Mesodermal cell (in vitro differentiated cells): ENCODE measurements around the gene HOXA9.

Source experiments
- H3K27ac ChIP-seq: 2 replicates; pipeline ENCODE4 v1.7.0; 2013; ENCODE audit warnings: mild to moderate bottlenecking, low read depth, low read length, moderate library complexity; ENCODE audit not compliant: severe bottlenecking
- H3K36me3 ChIP-seq: 2 replicates; pipeline ENCODE4 v1.7.1; 2013; ENCODE audit warnings: mild to moderate bottlenecking, low read length, moderate library complexity; ENCODE audit not compliant: control insufficient read depth, insufficient read depth
- H3K4me1 ChIP-seq: one replicate; pipeline ENCODE4 v1.7.1; 2013; ENCODE audit warnings: mild to moderate bottlenecking, low read length; ENCODE audit not compliant: insufficient read depth, control insufficient read depth, poor library complexity, severe bottlenecking
- H3K4me3 ChIP-seq: 2 replicates; pipeline ENCODE4 v1.7.0; 2013; ENCODE audit warnings: low read length, control low read depth, mild to moderate bottlenecking; ENCODE audit not compliant: insufficient read depth, poor library complexity, severe bottlenecking; ENCODE audit errors: extremely low read depth
- H3K9me3 ChIP-seq: 2 replicates; pipeline ENCODE4 v1.7.1; 2013; ENCODE audit warnings: mild to moderate bottlenecking, low read length, moderate library complexity; ENCODE audit not compliant: control insufficient read depth
- WGBS, 2 experiments: methylation state at CpG; one replicate each; pipeline ENCODE4 v1.1.5; 2013; ENCODE audit warnings: missing lambda C conversion rate in 2 of 2; ENCODE audit not compliant: insufficient coverage in 2 of 2; 5-methylcytosine and 5-hydroxymethylcytosine counted together

The HOXA9 gene

DNA sequence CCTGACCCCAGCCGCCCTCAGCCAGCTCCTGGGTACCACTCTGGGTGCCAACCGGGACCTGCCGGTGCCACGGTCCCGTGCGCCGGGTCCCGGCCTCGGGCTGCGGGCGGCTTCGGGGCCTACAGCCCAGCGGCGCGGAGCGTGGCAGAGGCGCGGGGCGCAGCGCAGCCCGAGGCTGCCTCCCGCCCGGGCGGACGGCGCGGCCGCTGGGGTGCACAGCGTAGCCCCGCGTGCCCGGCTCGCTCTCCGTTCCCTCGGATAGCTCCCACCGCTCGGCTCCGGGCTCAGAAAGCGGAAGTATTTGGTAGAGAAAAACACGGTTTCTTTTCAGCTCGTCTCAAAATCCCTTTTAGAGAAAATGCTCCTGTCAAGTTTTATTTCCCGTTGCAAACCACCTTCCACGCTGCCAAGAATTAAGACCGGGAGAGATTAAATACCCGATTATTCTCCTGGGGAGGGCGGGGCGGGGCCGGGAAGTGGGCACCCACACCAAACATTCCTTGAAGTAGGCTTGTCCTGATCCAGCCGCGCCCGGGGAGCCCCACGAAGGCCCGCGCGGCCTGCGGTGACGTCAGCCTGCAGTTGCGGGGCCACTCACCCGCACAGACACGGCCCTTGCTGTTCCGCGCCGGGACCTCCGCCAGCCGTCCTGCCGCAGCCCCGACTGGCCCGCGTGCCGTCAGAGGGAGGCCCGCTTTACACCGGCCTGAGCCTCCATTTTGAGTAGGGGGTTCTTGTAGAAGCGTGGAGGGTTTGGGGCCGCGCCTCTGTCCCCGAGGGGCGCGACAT, 27.4 kb upstream of the HOXA9 start:
- WGBS, 2 experiments: 3 to 4% methylated on average over 39 to 56 of the region's 78 CpGs
- Histone ChIP-seq H3K9me3 (no peaks in the 10 kb centered on the region), H3K27ac (no peak overlapping the region), H3K4me1 (peaks cover 16% of the 10 kb centered on the region), H3K4me3 (no peak overlapping the region), H3K36me3 (no peaks in the 10 kb centered on the region)

DNA sequence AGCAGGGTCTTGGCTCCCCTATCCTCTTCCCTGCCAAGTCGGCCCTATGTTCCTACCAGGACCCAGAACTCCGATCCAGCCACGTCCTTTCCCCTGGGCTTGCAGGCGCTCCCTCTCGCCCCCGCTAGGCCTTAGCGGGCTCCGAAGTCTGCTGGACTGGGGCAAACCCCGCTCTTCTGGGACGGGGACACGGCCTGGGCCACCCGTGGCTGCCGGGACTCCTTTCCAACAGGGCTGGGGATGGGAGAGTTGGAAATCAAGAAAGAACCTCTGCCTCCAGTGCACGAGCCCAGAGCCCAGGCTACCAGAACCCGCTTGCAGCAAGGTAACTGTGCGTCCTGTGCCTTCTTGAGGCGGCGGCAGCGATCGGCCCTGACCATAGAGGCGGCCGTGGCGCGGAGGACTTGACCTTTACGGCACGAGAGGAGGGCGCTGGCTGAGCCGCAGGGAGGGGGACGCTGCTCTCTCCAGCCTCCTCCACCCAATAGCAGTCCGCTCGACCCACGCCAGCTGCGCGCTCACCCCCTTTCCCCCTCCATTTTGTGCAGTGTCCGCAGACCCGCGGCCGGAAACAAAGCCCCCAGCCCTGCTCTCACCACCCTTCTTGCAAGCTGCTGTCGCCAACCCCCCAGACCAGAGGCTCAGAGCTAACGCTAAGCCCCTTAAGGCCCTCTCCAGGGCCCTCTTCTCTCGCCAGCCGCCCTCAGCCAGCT, 26.7 kb upstream of the HOXA9 start:
- no peaks in the 10 kb centered on the region for H3K9me3 ChIP-seq
- peaks cover 16% of the 10 kb centered on the region for H3K4me1 ChIP-seq
- no peak overlapping the region for H3K27ac ChIP-seq
- no peaks in the 10 kb centered on the region for H3K36me3 ChIP-seq
- 2 to 3% methylated on average over 35 to 37 of the region's 42 CpGs for WGBS, 2 experiments
- no peak overlapping the region for H3K4me3 ChIP-seq

GRCh38 chr7:27191161-27191731, 25.9 kb upstream of the HOXA9 start:
- WGBS, 2 experiments: 17 to 20% methylated on average over 14 of the region's 15 CpGs

DNA sequence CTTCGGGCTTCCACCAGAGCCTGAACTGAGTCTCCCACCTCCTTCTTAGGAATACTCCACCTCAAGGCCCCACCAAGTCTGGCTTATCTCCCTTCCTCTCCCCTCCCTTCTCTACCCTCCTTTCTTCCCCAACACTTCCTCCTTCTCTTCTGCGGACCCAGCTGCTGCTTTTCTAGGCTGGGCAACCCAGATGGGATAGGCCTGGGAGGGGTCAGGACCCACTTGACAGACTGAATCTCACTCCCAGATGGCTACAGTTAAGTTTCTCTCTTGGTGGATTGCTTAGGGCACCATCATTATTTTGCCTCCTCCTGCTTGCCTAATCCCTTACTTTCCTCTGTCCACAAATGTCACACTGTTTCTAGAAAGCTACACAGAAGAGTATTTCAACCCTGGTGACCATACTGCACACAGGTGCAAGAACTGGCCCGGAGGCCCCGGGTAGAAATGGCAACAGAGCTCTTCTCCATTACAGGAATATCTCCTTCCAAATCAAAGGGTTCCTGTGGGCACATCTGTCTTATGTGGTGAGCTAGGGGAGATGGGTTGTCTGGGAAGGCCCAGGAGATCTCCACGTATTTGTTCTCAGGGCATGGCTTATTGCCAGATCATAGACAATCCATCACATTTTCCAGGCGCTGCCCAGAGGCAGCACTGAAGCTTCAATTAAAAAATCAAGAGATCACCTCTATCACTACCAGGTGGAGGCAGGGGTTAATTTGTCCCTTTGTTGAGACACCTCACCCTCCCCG, 24.8 kb upstream of the HOXA9 start:
- no peaks in the 10 kb centered on the region for H3K9me3 ChIP-seq
- H3K27ac ChIP-seq: no peak overlapping the region
- WGBS, 2 experiments: 17 to 23% methylated on average over 1 to 4 of the region's 7 CpGs
- H3K36me3 ChIP-seq: no peaks in the 10 kb centered on the region
- H3K4me3 ChIP-seq: no peak overlapping the region
- peaks cover 19% of the 10 kb centered on the region for H3K4me1 ChIP-seq

More at GRCh38 chr7:27191161-27191731, 25.9 kb upstream of the HOXA9 start:
- no peak overlapping the region for H3K4me3 ChIP-seq
- H3K27ac ChIP-seq: no peak overlapping the region
- no peaks in the 10 kb centered on the region for H3K36me3 ChIP-seq
- peaks cover 16% of the 10 kb centered on the region for H3K4me1 ChIP-seq
- H3K9me3 ChIP-seq: no peaks in the 10 kb centered on the region

- peaks cover 19% of the 10 kb centered on the region for H3K4me1 ChIP-seq
- no peaks in the 10 kb centered on the region for H3K9me3 ChIP-seq
- H3K27ac ChIP-seq: no peak overlapping the region
- H3K4me3 ChIP-seq: peak overlapping the region; percentile 20
- 3 to 8% methylated on average over 17 to 22 of the region's 22 CpGs for WGBS, 2 experiments
- no peaks in the 10 kb centered on the region for H3K36me3 ChIP-seq
Observed at GRCh38 chr7:27189295-27189996, 24.1 kb upstream of the HOXA9 start.

DNA sequence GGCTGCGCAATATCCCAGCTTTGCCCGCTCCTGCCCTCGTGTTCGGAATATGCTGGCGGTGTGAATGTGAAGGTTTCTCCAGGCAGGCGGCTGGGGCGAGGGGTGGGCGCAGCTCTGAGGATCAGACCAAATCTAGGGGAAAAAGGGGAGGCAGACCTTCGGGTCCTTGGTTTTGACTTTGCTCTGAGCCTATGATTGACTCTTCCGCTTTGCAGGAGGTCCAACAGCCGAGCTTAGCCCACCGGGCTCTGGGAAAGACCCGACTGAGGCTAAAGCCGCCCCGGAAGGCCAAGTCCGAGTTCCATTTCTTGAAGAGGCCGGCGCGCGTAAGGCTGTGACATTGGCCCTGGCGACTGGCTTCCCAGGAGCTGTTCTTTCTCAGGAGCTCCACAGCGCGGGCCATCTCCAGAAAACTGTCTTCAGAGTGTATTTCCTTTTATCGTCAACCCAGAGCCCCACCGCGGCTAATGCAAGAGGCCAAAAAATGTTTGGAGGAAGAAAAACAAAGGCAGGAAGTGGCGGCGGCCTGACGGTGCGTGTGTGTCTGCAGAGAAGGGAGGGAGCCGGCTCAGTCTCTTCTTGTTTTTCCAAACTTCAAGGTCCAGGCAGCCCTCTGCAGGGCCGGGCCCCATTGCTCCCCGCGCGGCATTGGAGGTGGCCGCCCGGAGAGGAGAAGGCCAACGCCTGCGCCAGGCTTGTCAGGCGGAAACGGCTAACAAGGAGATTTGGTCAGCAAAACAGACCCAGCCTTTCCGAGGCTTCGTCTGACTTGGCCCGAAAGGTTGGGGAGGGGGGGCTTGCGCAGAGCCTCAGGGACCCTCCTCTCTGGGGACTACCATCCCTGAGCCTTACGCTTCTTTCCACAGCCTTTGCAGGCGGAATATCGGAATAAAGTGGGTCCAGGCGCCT, 23.3 kb upstream of the HOXA9 start:
- Histone ChIP-seq H3K4me3 (peak overlapping the region; percentile 20), H3K27ac (no peak overlapping the region), H3K36me3 (no peaks in the 10 kb centered on the region), H3K4me1 (peaks cover 19% of the 10 kb centered on the region), H3K9me3 (no peaks in the 10 kb centered on the region)
- 2 to 3% methylated on average over 38 to 40 of the region's 49 CpGs for WGBS, 2 experiments

- Histone ChIP-seq H3K27ac (no peak overlapping the region), H3K9me3 (no peaks in the 10 kb centered on the region), H3K4me3 (peak overlapping the region; percentile 20), H3K36me3 (no peaks in the 10 kb centered on the region), H3K4me1 (peaks cover 21% of the 10 kb centered on the region)
- WGBS, 2 experiments: 2 to 3% methylated on average over 40 to 45 of the region's 46 CpGs
Observed at GRCh38 chr7:27187475-27188385, 22.4 kb upstream of the HOXA9 start.

DNA sequence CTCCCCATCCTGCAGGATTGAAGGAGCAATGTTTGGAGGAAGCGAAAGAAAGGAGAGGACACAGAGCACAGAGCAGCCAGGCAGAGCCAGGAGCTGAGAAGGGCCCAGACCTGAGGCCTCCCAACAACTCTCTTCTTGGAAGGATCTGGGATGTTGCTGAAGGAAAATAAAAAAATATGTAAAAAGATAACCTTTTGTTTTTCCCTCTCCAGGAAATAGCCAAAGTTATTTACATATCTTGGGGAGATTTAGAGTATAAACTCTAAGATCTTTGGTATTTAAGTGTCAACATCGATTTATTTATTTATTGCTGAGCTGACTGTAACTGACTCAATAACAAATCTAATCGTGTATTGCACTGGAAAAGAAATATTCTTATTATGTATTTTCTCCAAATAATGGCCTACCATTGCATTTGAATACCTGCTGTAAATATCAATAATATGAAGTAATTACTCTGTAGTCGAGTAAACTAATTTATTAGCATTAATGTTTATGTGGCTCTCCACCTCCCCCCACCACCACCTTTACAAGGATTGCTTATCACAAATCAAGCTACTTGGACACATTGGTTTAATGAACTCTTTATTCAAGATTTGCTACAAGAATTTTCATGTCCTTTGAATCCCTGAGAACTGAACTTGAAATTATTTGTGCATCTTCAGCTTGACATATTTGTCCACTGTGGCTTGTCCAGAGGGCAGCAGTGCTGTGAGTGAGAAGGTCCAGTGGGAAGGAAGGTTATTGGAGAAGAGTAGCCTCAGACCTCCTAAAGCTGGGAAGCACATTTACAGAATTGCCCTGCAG, 21.5 kb upstream of the HOXA9 start:
- H3K36me3 ChIP-seq: no peaks in the 10 kb centered on the region
- no peak overlapping the region for H3K4me3 ChIP-seq
- WGBS, 2 experiments: 36 to 55% methylated on average over 1 of the region's 4 CpGs
- no peak overlapping the region for H3K27ac ChIP-seq
- H3K4me1 ChIP-seq: peaks cover 18% of the 10 kb centered on the region
- no peaks in the 10 kb centered on the region for H3K9me3 ChIP-seq
